Esophagus muscularis mucosa (tissue), 3 donors: ENCODE data around the gene DACT3.

ENCODE experiments used
- POLR2A ChIP-seq: fragments of 450-650 bp; IDR thresholded peaks from one replicate; pipeline ENCODE4 v1.6.1; 2017; ENCODE audit warnings: antibody characterized with exemption, moderate library complexity, mild to moderate bottlenecking, low read depth
- TF ChIP-seq, protein P1 (sequence below), 3 experiments: fragments of 200-600 bp in 2 of 3; fragments of 450-650 bp in 1 of 3; sonication (generic) in 2 of 3; IDR thresholded peaks; one replicate each; pipeline ENCODE4 v1.5.1; 2017 to 2019; ENCODE audit warnings: antibody characterized with exemption in 3 of 3, mild to moderate bottlenecking in 2 of 3, moderate library complexity in 1 of 3

GRCh38 chr19:46670813-46671212 lies 9.8 kb upstream of the DACT3 start:
- no peak for TF ChIP-seq POLR2A
- TF ChIP-seq, protein P1, sequence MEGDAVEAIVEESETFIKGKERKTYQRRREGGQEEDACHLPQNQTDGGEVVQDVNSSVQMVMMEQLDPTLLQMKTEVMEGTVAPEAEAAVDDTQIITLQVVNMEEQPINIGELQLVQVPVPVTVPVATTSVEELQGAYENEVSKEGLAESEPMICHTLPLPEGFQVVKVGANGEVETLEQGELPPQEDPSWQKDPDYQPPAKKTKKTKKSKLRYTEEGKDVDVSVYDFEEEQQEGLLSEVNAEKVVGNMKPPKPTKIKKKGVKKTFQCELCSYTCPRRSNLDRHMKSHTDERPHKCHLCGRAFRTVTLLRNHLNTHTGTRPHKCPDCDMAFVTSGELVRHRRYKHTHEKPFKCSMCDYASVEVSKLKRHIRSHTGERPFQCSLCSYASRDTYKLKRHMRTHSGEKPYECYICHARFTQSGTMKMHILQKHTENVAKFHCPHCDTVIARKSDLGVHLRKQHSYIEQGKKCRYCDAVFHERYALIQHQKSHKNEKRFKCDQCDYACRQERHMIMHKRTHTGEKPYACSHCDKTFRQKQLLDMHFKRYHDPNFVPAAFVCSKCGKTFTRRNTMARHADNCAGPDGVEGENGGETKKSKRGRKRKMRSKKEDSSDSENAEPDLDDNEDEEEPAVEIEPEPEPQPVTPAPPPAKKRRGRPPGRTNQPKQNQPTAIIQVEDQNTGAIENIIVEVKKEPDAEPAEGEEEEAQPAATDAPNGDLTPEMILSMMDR (IDR thresholded peaks at IDR 0.05) = no peak
